ENCODE measurements around the gene XRCC6. TPM values are rescaled to one million over a fixed set of nuclear protein-coding genes. Genes with fewer than 3 reads are reported as not detected.

XRCC6 gene
- total RNA-seq, 1 donor from 2014 or later = 325 TPM

DNA sequence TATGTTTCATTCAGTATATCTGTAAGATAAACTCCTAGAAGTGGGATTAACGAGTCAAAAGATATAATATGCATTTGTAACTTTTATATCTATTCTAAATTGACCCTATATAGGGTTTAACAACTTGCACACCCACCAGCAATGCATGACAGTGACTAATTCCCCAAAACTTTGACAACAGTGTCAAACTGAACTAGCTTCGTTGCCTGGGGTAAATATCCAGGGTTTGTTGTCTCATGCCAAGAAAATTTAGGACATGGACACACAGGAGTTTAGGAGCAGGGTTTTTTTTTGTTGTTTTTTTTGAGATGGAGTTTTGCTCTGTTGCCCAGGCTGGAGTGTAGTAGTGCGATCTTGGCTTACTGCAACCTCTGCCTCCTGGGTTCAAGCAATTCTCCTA, 62.5 kb downstream of the XRCC6 start:
- intact Hi-C loops (cut with micrococcal nuclease) = no loop called here

DNA sequence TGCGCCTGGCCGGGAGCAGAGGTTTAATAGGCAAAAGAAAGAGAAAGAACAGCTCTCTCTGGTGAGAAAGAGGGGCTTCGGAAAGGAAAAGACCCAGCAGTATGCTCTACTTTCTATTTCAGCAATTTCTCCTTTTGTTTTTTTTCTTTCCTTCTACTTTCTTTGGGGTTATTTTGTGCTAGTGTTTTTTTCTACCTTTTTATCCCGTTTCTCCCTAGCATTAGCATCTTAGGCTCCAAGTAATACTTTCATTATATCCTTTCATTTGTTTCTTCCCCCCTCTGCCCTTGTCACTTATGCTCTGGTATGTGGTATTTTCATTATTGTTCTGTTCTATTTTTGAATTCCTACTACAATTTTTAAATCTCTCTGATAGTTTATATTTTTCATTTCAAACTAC, 63.1 kb downstream of the XRCC6 start:
- intact Hi-C loops (cut with micrococcal nuclease) = no loop called here

DNA sequence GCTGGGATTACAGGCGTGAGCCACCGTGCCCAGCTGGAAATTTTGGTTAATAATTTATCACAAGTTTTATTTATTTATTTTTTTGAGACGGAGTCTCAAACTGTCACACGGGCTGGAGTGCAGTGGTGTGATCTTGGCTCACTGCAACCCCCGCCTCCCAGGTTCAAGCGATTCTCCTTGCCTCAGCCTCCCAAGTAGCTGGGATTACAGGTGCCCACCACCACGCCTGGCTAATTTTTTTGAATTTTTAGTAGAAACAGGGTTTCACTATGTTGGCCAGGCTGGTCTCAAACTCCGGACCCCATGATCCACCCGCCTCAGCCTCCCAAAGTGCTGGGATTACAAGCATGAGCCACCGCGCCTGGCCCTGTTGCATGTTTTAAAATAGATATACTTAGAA, 65.8 kb downstream of the XRCC6 start:
- intact Hi-C loops (cut with micrococcal nuclease) = loop anchor here (5.0 kb wide), 2 partner anchors 115 to 400 kb away; partner anchors contain the start of genes CCDC134 and RANGAP1

- intact Hi-C loops (cut with micrococcal nuclease) = loop anchor here (1.0 to 5.0 kb wide), 5 partner anchors 22 to 401 kb away; partner anchors contain the start of genes CCDC134, DESI1, RANGAP1 and XRCC6
Measured at GRCh38 chr22:41687901-41688364, 66.8 kb downstream of the XRCC6 start.

- intact Hi-C loops (cut with micrococcal nuclease) = loop anchor here (1.0 to 5.0 kb wide), 5 partner anchors 22 to 401 kb away; partner anchors contain the start of genes CCDC134, DESI1, RANGAP1 and XRCC6
Measured at GRCh38 chr22:41688365-41689211, 67.5 kb downstream of the XRCC6 start, which contains the start of gene SNU13. Gene SNU13, minus strand, starts transcription at chr22:41688867. Its CDS starts 71 bp downstream, at chr22:41688796.

GRCh38 chr22:41690476-41690875, 69.4 kb downstream of the XRCC6 start:
- intact Hi-C loops (cut with micrococcal nuclease) = loop anchor here (10.0 kb wide), 1 partner anchor 394 kb away; no protein-coding TSS in a partner anchor

DNA sequence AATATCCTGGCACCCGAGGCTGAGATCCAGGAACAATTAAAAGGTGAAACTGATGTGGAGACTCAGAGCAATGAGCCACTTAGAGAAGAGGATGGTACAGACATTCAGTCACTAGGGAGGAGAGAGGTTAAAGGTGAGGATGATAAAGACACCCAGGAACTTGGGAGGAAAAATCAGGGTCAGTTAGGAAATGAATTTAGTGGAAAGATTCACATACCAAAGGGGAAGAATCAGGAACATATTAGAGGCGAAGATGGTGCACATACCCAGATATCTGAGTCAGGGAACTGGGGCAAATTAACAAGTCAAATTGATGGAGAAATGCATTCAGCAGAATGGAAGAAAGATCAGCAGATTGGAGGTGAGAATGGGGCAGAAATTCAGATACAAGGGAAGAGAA, 74.1 kb downstream of the XRCC6 start:
- intact Hi-C loops (cut with micrococcal nuclease) = loop anchor here (5.0 to 10.0 kb wide), 2 partner anchors 87 to 390 kb away; no protein-coding TSS in a partner anchor

DNA sequence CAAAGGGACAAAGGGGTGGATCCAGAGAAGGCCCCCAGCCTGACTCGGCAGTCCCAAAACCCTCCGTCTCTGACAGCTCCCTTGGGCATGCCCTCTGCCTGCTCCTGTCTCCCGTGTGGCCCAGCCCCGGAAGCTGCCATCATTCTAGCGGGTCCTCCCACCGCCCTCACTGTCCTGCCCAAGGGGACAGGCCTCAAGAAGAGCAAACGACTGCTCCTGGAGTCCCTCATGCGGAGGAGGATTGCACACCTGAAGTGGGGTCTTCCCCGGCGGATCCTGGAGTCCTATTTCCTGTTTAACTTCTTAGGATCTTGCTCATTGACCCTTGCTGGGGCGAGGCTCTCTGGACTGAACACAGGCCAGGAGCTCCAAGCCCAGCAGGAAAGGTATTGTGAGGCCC, 75.6 kb downstream of the XRCC6 start:
- intact Hi-C loops (cut with micrococcal nuclease) = loop anchor here (1.0 to 10.0 kb wide), 4 partner anchors 86 to 388 kb away; no protein-coding TSS in a partner anchor

DNA sequence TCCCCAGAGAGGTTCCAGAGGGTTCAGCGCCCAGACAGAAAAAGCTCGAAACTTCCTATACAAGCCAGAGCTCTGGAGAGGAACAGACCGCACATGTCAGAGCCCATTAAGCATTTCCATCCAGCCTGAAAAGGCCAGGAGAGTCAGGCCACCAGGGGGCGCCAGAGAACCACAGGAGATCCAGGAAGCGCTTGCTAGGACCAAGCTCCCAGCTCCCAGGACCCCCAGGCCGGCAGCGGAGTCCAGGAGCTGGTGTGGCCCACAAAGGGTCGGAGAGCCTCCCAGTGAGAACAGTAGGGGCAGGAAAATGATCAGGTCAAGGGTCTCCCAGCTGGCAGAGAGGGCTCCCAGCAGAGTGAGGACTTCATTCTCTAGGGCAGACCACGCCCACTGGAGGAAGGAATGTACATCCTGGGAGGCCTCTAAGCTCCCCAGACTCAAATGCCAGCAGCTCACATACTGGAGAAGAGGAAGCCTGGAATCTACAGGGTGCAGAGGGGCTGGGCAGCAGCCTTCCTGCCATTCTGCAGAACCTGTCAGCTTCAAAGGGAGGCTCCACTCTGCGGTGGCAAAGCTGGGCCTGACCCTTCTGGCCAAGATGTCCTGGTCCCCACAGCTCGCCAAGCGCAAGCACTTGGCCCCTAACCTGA, 76.2 kb downstream of the XRCC6 start:
- intact Hi-C loops (cut with micrococcal nuclease) = loop anchor here (1.0 to 10.0 kb wide), 4 partner anchors 85 to 388 kb away; no protein-coding TSS in a partner anchor

DNA sequence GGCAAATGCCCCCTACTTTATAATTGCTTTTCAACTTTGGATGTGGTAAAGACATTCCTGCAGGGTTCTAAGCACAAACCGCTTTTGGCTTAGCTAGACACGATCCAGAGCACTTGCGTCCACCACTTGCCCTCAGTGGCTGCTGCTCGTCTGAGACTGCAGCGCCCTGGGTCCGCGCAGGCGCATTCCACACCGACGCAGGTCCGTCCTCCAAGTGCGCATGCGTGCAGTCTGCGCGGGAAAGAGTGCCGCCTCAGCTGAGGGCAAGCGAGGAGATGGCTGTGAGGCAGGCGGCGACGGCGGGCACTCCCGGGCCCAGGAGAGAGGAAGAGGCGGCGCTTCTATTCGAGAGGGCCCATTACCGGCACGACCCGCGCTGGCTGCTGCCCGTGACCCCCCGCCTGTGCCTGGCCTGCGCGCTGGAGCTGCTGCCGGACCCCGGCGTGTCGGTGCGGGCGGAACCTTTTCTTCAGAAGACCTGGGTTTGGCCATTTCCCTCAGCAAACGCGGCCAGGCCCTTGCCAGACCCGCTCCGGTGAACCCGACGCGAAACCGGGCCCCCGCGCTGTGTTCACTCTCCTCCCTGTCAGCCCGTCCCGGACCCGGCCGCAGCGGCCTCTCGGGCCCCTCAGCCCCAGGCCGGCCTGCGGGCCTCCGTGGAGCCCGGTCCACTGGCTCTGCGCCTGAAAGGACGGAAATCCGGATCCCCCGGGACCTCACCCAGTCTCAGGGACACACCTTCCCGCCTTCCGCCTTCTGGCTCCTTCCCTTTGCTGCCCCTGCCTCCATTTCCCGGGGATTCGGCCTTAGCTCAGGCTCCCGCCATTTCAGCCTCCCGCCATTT, 78.4 kb downstream of the XRCC6 start, which contains the start of gene MEI1:
Gene MEI1 (plus strand): TSS at position 240 of the 844 bp plus-strand sequence. CDS start 36 bp downstream, at position 276.
- intact Hi-C loops (cut with micrococcal nuclease) = loop anchor here (5.0 to 10.0 kb wide), 2 partner anchors 83 to 385 kb away; no protein-coding TSS in a partner anchor

DNA sequence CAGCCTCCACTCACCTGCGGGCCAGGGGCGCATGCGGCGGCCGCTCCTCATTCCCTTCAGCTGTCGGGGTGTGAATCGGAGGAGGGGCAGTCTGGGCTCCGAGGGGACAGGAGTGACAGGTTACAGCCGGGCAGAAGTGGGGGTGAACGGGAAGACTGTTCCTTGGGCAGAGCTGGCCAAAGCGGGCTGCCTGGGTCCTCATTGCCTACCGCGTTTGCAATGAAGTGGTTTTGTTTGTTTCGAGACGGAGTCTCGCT, 78.9 kb downstream of the XRCC6 start:
- intact Hi-C loops (cut with micrococcal nuclease) = no loop called here

- intact Hi-C loops (cut with micrococcal nuclease) = no loop called here
Measured at GRCh38 chr22:41702763-41703162, 81.7 kb downstream of the XRCC6 start.

- intact Hi-C loops (cut with micrococcal nuclease) = no loop called here
Measured at GRCh38 chr22:41709341-41709740, 88.2 kb downstream of the XRCC6 start.

DNA sequence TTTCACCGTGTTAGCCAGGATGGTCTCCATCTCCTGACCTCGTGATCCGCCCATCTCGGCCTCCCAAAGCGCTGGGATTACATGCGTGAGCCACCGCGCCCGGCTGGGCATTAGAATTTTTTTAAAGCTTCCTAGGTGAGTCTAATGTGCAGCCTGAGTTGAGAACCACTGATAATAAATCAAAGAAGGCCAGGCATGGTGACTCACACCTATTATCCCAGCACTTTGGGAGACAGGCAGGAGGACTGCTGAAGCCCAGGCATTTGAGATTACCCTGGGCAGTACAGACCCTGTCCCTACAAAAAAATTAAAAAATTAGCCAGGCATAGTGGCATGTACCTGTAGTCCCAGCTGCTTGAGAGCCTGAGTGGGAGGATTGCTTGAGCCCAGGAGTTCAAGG, 91.9 kb downstream of the XRCC6 start:
- intact Hi-C loops (cut with micrococcal nuclease) = no loop called here

Other genes starting within 250 kb of the XRCC6 start
- gene TEF, start 239.4 kb upstream of the XRCC6 start, total RNA-seq = 3.0 and 3.3 TPM in 2 replicates
- 30.8 and 32.7 TPM in 2 replicates for gene TOB2, start 174.5 kb upstream of the XRCC6 start, total RNA-seq
- gene PHF5A, start 152.6 kb upstream of the XRCC6 start, total RNA-seq = 61.7 and 72.6 TPM in 2 replicates
- 82.6 and 87.8 TPM in 2 replicates for gene ACO2, start 152.2 kb upstream of the XRCC6 start, total RNA-seq
- 29.5 and 30.5 TPM in 2 replicates for gene POLR3H, start 76.8 kb upstream of the XRCC6 start, total RNA-seq
- gene CSDC2, start 60.3 kb upstream of the XRCC6 start, total RNA-seq = not detected in 2 replicates
- 26.2 and 29.9 TPM in 2 replicates for gene PMM1, start 31.5 kb upstream of the XRCC6 start, total RNA-seq
- gene DESI1, start 252 bp upstream of the XRCC6 start, total RNA-seq = 46.7 and 52.1 TPM in 2 replicates
- 200 and 215 TPM in 2 replicates for gene SNU13, start 67.6 kb downstream of the XRCC6 start, total RNA-seq
- gene MEI1, start 78.2 kb downstream of the XRCC6 start, total RNA-seq = 31.8 and 37.0 TPM in 2 replicates
- gene CCDC134, start 179.4 kb downstream of the XRCC6 start, total RNA-seq = 16.7 and 18.4 TPM in 2 replicates
- 131 and 132 TPM in 2 replicates for gene SREBF2, start 211.8 kb downstream of the XRCC6 start, total RNA-seq

Data from T-helper 2 cell treated with Interferon-gamma antibody and Interleukin-4, amounts not matched to agents 100 ng/mL and 5 ng/mL, for 36 hours (primary cell).